Fibroblast of skin of left biceps (primary cell): Measurements from ENCODE around the gene MAP3K14.
A peak's percentile ranks its signal among the peaks of the same experiment; 100 is the strongest.

Source experiments
- DNase-seq, 2 experiments: peaks; one replicate each; pipeline ENCODE4 v3.0.0-alpha.2; 2013; ENCODE audit warnings: low read depth in 2 of 2

Gene MAP3K14

DNA sequence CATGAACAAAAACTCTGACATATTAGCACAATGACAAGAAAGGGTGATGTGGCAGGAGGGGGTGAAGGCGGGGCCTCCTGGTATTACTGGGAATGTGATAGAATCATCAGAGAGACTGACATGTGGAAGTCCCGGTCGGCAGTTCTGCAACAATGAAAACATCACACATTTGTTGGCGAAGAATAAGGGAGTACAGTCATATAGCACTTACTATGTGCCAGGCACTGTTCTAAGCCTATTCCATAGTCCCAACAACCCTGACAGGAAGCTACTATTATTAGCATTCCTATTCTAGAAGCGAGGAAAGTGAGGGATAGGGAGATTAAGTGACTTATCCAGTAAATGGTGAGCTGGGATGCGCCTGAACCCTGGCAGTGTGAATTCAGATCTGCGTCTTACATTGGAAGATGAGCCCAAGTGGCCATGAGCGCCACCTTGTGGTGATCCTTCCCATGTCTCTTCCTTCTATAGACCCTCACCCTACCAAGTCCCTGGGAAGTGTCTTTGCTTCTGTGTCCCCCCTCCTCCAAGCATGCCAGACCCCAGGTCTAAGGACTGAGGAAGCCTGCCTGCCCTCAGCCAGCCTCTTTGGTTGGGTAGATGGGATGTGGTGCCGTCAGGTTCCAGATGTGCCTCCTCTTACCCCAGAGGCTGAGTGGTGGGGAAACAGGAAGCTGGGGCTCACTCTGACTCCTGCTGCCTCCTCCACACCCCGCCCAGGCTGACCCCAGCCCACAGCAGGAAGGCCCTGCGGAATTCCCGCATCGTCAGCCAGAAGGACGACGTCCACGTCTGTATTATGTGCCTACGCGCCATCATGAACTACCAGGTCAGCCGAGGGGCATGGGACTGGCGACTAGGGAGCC lies 81.2 kb downstream of the MAP3K14 start:
- peak; percentile 19 to 36 for DNase-seq

DNA sequence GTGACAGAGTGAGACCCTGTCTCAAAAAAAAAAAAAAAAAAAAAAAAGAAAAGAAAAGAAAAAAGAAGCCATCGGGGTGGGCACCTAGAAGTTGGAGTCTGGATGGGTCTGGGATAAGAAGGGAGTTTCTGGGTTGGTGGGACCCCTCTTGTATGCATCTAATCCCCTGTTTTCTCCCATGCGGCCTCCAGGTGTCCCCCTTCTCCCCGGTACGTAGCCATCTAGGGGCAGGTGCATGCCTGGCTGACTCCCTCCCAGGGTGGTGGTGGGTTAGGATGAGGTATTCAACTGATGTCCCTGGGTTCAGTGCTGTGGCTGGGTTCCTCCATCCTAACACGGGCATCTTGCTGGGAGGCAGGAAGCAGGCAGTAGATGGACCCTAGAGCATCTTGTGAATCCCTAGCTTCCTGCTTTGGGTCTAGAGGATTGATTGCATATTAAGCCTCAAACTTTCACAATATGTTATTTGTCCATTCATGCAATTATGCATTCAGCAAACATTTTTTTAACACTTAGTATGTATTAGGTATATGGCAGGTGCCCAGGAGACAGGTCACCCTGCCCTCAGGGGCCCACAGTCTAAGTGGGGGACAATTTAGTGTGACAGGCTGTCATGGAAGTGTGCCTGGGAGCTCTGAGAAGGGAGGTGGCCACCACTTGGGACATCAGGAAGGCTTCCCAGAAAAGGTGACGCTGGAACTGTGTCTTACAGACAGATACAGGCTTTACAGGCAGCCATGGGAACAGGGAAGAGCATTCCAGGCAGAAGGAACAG lies 82.0 kb downstream of the MAP3K14 start:
- DNase-seq = no peak

DNA sequence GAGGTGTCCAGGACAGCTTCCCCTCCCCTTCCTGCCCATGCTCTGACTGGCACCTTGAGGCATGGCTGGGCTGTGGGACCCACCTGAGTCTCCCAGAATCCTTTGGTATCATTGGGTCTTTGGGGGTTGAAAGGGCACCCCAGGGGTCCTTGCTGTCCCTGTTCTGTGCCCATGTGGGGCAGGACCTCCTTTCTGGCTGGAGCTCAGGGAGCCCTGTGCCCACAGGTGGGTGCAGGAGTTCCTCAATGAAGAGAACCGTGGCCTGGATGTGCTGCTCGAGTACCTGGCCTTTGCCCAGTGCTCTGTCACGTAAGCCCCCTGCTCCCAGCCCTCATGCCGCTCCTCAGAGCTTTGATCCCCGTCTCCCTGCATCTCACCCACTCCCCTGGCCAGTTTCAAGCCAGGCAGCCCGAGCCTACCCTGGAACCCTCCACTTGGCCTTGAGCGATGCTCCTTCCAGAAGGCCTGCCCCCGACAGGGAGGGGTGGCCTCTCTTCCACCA lies 83.3 kb downstream of the MAP3K14 start:
- DNase-seq = no peak

DNA sequence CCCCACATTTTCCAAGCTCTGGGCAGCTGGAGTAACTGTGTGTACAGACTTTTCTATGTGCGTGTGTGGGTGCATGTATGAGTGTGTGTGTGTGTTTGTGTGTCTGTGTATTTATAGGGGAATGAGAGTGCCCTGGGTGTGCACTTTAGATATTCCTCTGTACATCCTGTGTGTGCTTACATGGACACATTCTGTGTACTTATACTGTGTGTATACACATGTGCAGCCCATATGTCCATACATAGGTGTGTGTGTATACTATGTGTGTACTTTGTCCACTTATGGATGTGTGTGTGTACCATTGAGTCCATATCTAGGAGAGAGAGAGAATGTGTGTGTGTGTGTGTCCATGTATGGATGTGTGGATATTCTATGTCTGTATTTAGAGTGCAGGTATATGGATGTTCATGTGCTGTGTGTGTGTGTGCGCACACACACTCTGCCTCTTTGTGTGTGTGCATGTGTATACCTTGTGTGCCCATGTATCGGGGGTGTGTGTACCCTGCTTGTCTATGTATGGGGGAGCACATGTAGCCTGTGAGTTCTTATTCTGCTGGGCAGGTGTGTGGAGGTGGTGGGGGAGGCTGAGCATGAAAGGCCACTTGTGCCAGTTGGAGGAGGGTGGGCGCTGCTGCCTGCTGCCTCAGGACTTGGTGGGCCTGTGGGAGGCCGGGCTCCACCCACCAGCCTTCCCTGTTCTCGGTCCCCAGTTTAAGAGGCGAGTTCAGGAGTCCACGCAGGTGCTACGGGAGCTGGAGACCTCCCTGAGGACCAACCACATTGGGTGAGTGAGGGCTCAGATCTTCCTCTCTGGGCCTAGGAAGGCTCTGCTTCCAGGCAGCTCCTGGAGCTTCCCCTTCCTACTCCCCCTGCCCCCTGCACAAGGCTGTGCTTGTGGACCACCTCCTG lies 84.1 kb downstream of the MAP3K14 start:
- DNase-seq = no peak

DNA sequence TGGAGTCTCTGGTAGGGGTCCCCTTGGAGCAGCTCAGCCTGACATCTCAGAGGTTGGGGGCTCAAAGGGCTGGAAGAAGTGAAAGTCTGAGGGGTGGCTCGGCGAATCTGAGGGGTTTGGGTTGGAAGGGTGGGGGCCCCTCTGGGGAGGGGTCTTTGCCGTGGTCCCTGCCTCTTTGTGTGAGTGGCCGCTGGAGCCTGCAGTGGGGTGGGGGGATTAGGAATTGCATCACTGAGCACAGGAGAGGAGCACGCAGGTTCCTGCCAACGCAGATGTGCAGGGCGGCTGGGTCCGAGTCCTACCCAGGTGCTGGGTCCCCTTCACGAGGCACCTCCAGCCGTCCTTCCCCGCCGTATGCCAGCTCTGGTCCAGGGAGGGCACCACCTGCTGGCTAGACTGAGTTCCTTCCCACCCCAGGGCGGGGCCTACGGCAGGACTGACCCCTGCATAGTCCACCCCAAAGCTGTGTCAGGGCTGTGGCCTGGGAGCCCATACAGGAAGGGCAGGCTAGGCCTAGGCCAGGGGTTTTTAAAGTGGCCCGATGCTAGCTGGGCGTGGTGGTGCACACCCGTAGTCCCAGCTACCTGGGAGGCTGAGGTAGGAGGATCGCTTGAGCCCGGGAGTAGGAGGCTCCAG lies 85.2 kb downstream of the MAP3K14 start:
- DNase-seq = no peak

DNA sequence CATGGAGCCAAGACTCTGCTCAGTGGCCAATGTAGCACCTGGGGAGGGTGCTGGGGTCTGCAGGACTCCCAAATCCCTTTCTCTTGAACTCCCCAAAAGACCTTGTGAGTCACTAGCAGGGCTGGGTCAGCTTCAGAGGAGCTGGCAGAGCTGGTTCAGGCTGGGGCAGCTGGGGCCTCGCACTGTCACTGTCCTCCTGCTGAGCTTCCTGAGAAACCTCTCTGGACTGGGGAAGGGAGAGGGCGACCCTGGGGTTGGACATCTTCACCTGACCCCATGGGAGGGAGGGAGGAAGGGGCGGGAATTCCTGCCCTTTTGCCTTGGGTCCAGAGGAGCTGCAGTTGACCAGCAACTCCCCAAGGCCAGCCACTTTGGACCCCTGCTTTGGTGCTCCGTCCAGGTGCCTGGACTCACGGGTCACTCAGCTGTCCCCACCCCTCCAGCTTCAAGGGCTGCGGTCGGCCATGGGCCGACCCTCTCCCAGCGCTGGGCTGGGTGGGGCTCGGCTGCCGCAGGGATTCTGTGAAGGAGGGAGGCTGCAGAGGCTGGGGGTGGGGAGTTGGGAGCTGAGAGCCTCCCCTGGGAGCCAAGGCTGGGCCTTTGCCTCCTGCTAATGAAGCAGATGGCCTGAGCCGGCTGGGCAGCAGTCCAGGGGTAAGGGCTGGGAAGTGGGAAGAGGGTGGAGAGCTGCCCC lies 85.9 kb downstream of the MAP3K14 start:
- DNase-seq = no peak

DNA sequence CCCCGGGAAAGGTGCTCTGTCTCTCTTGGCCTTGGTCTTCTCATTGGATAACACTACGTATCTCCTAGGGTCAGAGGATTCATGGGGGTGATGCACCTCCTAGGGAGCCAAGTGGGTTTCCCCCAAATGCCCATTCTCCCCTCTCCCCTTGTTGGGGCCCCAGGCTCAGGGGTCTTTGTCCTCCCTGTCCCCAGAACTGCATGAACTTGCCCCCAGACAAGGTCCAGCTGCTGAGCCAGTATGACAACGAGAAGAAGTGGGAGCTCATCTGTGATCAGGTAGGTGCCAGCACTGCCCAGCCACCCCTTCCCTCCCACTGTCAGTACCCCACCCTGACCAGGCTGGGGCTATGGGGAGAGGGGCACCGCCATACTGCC lies 86.4 kb downstream of the MAP3K14 start:
- DNase-seq = no peak

DNA sequence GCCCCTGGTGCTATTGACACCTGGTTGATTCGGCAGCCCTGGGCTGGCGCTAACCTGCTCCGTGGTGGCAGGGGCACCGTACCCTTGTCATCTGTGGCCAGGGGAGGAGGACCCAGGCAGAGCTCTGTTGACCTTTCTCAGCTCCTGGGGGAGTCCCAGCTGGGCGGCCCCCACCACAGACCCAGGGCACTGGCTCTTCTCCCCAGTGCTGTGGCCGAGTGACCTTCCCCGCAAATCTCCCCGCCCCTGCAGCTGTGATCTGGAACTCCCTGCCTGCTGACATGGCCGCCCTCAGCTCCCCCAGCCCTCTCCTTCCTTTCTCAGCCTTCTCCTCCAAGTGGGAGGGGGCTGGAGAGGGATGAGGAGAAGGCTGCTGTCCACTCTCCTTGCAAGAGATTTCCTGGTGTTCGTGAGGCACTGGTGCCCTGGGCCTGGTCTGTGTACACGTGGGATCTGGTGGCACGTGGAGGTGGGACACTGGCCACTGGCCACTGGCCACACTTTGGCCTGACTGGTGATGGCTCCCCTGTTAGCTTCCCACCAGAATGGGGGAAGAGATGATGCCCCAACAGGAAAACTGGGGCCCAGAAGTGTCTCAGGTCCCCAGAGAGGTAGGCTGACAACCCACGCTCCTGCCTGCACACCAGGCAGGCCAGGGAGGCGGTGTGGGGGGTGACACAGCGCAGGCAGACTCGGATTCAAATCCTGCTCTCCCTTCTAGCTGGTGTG lies 87.0 kb downstream of the MAP3K14 start:
- no peak for DNase-seq

DNA sequence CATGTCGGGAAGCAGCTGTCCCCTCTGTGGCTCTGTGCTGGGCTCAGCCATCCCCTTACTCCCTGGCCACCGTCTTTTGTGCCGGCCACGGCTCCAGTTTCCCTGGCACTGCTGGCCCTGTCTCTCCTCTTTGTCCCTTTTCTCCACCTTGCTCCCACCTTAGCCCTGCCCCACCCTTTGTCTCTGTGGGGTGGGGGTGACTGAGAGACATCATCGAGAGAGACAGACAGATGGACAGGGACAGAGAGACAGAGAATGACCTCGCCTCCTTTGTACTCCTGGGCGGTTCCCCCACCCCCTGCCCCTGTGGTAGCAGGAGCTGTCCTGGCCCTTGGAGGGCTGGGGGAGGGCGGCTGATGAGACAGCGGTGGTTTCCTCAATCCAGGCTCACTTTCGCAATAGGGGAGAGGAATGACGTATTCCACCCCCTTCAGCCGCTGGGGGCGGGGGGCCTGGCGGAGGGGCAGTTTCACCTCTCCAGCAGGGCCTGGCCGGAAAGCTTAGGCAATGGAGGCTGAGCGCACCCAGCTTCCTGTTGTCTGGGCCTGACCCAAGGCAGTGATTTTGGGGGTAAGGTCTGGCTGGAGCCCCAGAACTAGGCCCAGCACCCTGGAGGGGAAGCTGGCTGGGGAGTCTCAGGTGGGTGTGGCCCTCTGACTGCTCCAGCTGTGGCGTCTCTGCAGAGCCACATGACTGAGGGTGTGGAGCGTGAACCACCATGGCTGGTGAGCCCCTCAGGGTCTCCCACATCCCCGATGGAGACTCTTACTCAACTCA lies 87.9 kb downstream of the MAP3K14 start:
- peak; percentile 76 to 77 for DNase-seq

DNA sequence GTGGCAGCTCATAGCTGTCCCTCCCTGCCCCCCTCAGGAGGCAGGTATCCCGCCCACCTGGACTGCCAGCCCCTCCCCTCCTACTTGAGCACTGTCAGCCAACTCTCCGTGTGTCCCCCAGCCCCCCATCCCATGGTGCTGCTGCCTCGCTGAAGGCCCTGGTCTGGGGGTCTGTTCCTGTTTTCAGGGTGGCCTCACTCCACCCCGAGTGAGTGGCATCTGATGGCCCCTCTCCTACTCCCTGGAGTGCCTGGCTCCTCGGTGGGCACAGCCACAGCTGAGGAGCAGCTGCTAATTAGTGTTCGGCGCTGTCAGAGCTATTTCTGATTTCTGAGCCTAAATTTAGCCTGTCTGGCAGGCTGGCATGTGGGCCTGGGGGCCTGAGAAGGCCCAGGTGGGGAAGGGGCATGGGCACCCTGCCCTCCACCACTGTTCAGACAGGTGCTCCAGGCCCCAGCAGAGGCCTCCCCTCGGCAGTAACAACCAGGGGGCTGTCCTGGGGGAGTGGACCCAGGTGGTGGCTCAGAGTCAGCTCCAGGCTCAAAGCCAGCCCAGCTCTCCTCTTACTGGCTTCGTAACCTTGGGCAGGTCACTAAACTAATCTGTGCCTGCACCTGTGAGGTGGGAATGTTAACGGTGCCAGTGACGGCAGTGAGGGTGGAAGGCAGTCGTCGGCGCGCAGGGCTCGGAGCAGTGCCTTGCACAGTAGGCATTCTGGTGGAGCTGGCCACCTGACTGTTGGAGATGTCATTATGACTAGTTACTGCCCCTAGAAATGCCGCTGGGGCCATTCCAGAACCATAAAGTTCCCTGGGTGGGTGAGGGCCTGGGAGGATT lies 88.7 kb downstream of the MAP3K14 start:
- no peak for DNase-seq

DNA sequence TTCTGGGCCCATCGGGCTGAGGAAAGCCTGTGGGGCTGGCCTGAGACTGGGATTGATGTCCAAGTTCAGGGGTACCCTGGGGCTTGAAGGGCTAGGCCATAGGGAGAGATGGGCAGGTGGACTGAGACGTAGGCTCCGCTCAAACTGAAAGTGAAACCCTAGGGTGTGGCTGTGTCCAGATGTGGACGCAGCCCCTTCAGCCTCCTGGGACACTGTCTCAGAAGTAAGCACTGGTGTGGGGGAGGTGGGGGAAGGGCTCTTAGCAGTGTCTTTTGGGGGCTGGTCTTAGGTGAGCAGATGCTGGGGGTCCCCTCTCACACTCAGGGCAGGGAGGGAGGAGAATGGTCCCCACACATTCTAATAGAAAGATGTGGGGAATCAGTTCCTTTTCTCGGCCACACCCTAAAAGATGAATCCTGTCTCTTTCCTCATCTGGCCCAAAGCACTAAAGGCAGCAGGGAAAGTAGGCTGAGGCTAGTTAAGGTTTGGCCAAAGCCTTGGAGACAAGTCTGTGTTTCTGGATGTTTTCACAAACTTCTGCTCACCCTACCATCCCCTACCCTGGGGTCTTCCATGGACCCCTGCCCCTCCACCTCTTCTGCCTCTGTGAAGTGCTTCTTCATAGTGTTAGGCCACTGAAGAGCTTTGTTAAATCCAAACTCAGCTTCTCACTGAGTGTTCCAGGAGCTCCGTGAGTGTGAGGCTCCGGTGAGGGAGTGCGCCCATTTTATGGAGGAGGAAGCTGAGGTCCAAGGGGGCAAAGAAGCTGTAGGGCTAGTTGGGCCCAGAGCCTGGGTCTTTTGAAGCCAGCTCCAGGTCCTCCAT lies 89.5 kb downstream of the MAP3K14 start:
- DNase-seq = no peak

DNA sequence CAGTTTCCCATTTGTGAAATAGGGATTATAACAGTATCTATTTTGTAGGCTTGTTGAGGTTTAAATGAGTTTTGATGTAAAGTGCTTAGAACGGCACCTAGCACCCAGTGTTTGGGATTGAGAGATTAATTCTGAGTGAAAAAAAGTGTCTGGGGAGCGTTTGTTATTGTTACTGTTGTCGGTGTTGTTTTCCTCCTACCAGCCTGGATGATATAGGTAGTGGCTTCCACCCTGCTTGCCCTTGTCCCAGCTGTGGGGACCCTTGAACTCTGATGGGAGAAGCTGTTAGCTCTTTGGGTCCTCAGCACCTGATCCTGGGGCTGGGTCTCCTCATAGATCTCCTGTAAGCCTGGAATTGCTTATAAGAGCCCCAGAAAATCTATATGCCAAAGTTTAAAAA lies 90.2 kb downstream of the MAP3K14 start:
- DNase-seq = no peak

DNA sequence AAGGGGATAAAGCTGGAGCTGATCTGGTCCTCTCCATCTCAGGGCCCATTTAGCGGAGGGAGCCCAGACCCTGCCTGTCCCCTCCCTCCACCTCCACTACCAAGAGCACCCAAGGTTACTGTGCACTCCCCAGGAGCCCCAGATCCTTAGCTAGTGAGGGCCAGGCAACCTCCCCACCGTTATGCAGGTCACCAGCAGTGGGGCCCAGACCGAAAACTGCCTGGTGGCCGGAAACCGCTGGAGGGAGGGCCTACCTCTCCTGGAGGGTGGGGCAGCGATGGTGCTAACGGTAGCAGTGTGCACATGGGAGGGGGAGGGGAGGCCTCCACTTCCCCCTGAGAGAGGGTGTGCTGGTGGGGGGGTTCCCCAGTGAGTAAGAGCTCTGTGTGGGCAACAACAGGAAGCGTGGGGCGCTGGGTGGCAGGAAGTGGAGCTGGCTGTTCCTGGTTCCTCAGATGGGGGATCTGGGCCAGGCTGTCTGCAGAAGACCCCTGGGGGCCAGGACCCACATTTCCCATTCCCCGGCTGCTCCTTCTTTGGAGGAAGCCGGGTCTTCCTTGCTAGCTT lies 90.8 kb downstream of the MAP3K14 start:
- DNase-seq = no peak

DNA sequence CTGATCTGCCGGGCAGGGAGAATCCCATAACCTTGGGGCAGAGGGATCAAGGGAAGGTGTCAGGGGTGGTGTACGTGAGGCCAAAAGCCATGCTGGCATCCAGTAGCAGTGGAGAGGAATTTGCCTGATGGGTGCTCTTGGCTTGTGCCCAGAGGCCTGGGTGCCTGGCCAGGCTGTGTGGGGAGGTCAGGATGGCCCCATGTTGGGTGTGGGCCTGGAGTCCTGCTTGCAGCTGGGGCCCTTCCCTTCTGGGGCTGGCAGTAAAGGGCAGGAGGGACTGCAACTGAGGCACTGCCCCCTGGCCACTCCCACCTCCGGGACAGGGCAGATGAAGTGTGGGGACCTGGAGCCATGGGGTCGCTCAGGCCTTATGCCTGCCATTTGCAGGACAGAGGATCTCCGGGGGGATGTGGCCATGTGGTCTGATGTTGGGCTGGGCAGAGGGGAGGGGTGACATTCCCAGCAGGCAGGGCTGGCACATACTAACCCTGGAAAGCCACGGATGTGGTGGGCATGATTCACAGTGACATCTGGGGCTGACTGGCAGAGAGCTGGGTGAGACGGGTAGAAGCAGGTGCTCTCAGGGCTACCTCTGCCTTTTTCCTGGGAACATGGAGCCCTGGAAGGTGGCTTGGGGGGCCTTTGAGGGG lies 91.6 kb downstream of the MAP3K14 start:
- DNase-seq = no peak

DNA sequence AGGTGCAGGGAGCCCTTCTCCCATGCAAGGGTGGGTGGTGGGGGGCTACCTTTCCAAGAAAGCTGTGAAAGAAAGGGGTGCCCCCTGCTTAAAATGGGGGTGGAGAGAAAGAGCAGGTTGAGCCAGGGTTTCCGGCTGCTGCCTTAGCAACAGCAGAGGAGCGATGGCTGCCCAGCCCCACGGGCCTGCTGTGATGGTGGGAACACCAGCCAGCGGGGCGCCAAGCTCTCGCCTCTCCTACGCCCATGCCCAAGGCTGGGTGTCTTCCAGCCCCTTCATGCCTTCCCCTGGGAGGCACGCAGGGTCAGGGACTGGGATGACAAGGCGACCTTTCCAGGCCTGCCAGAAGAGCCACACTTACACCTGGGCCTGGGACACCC lies 92.2 kb downstream of the MAP3K14 start:
- DNase-seq = no peak
